Thyroid gland (tissue), 4 donors: Measurements from ENCODE around the gene NIP7.

Experiments
- POLR2A ChIP-seq, 2 donors: fragments of 450-650 bp; IDR thresholded peaks; one replicate each; pipeline ENCODE4 v1.6.1; 2017; ENCODE audit warnings: antibody characterized with exemption in 2 of 2, mild to moderate bottlenecking in 2 of 2, moderate library complexity in 1 of 2
- TF ChIP-seq, protein P1 (sequence below), 6 experiments: fragments of 200-600 bp in 3 of 6; fragments of 450-650 bp in 3 of 6; sonication (generic) in 3 of 6; IDR thresholded peaks; one replicate each; pipeline ENCODE4 v1.5.1; 2016 to 2019; ENCODE audit warnings: antibody characterized with exemption in 6 of 6, mild to moderate bottlenecking in 2 of 6, inconsistent platforms in 1 of 6, moderate library complexity in 1 of 6

DNA sequence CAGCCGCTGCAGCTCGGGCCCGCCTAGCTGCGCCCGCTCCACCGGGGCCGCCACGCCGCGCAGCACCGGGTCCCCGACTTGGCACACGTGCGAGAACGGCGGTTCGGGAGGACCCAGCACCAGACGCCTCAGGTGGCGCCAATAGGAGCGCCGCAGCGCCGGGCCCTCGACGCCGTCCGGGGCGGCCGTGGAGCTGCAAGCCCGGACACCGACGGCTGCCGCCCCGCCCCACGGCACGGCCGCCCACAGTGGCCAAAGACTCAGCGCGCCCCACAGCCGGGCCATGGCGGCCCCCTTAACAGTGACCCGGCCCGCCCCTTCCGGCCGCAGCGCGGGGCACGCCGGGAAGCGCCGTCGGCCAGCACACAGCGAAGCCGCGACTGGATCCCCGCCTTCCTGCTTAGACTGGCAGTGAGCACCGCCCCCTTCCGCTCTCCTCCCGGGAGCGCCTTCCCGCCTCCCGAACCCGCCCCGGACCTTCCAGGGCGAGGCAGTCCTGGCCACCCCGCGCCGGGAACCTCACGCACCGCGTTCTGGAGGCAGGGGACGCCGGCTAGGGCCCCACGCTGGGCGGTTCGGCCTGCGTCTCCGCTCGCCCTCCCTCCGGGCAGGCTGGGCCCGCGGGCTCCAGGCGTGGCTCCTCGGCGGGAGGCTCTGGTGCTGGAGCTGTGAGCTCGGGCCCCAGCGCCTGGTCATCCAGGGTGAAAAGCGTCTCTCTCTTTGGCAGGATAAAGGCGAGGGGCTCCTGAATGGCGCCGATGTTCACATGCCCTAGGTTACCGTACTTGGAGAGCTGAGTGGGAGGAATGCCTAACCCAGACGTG is 9.1 kb upstream of the NIP7 start, which contains the start of gene PDF:
- TF ChIP-seq, protein P1, sequence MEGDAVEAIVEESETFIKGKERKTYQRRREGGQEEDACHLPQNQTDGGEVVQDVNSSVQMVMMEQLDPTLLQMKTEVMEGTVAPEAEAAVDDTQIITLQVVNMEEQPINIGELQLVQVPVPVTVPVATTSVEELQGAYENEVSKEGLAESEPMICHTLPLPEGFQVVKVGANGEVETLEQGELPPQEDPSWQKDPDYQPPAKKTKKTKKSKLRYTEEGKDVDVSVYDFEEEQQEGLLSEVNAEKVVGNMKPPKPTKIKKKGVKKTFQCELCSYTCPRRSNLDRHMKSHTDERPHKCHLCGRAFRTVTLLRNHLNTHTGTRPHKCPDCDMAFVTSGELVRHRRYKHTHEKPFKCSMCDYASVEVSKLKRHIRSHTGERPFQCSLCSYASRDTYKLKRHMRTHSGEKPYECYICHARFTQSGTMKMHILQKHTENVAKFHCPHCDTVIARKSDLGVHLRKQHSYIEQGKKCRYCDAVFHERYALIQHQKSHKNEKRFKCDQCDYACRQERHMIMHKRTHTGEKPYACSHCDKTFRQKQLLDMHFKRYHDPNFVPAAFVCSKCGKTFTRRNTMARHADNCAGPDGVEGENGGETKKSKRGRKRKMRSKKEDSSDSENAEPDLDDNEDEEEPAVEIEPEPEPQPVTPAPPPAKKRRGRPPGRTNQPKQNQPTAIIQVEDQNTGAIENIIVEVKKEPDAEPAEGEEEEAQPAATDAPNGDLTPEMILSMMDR (IDR thresholded peaks at IDR 0.05), result peak in 1 of 6 experiments; percentile 17
- peak; percentile 15 to 80 for TF ChIP-seq POLR2A (IDR thresholded peaks at IDR 0.05)
